NOMO-1 treated with DMSO at 0.1 percent for 48 hours (cell line): ENCODE measurements around the gene NRG3.
"Not testable (repeated sequence)": the region's sequence is repeated elsewhere in the genome, so short reads cannot be mapped to it uniquely, and the experiment has no call there.

Experiments used
- DNase-seq: peaks from one replicate; lab custom pipeline; 2025; ENCODE audit not compliant: unreplicated experiment; lab: John Stamatoyannopoulos, UW

NRG3 gene

DNA sequence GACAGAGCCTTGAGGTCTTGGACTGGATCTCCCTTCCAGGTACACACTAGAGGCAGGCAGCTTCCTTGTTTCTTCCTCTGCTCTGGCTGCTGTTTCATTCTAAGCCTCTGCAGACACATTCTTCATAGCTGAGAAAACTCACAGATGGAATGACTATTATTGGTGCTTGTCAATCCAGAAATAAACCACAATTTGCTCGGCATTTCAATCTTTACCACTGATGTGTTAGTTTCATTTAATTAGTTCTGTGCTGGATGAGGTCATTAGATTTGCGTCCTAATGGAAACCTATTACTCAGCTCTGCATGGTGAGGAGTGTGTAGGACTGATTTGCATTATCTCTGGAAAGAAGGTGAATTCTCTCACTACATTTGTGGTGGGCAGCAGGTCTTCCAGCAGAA, 392.5 kb downstream of the NRG3 start:
- DNase-seq = no peak

DNA sequence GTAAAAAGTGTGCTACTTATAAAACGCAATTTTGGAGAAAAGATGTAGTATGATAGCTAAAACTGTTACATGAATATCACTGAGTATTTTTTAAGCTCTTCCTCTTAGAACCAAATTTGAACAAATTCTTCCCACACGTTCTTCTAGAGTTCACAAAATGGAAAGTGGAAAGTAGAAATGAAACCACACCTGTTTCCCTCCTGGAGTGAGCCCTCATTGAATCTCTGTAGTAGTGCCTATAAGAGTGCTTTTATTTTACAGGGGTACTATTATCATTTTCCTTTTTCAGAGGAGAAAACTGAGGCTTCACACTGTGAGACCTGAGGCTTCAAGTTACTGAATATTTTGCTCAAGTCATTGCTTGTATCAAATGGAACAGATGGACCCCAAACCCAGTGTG, 393.0 kb downstream of the NRG3 start:
- no peak for DNase-seq

DNA sequence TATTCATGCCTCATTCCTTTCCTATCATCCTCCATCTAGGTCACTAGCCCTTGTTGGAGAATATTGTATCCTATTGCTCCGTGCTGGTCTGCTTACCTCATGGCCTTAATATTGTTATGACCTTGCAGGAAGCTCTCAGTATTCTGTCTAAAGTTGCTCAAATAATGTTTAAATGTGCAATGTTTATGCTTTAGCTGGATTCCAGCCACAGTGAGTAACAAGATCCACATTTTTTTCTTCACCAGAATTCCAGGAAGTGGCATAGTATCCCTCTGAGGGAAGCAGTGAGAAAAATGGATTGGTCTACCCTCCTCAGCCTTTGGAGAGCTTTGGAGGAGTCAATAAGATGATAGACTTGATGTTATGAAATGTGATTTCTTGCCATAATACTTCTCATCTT, 402.6 kb downstream of the NRG3 start:
- DNase-seq = no peak

DNA sequence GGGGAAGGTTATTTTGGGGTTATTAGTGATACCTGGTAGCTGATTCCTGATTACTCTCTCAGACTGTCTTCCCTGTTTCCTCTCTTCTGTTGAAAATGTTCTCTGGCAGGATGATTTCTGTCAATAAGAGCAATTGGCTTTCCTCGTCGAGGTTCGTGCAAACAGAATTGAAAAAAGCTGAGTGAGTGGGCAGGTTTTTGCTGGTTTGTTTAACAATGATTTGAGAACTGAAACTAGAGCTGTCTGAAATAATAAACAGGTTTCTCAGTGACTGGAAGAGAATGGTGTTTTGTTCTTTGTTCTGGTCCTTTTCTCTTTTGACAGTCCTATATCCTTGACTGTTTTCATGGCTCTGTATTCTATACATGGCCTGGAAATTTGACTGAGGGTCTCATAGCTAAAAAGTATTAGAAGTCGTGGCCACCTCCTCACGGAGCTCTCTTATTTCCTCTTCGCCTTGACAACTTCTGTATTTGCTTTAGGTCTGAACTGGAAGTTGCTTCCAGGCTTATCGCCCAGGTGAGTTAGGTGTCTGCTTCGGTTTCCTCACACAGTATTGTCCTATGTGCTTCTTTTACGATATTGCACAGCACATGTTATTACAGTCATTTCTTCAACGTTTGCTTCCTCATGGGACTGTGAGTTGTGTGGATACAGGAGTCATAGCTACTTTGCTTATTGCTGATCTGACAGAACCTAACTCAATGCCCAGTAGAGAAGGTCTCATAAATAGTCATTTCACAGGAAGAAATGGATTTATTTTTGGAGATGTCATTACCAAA, 403.6 kb downstream of the NRG3 start:
- DNase-seq = no peak

DNA sequence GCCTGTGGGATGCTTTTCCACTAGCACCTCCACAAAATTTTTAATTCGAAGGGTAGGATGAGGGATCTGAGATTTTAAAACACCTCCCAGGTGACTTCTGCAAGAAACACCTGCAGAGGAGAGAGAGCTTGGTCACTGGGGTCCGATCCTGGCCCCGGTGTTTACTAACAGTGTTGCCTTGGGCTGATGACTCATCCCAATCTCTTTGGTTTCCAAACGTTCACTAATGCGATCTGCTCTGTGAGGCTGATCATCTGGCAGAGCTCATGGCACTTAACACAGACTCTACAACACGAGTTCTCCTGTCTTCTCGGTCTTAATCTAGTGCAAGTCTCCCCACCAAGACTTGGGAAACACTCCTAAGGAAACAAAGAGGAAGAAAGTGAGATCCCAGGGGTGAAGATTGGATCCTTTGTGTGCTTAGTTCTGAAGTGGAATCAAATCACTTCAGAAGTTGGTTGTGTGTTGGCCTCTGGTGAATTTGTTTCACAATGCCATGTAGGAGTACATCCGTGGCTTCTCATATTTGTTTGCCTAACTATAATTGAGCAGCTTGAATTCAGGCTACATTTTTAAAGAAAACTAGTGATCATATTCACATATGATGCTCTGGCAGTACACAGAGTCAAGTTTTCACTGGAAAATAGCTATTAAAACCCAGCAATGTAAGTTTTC, 407.9 kb downstream of the NRG3 start:
- no peak for DNase-seq

DNA sequence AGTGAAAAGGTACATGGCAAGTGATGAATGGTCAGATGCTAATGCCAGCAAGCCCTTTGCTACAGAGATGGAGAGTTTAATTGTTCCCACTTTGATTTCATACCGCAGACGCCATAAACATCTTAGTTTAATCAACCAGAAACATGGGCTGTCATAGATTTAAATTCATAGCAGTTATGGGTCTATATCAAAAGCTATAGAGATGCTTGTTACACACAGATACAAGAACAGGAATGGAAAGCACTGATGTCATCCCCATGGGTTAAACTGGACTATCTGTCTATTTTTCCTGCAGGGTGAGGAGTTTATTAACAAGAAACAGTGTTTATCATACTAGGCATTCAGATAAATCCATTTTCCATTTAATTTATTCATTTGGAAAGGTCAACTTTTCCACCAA, 409.2 kb downstream of the NRG3 start:
- DNase-seq = no peak

DNA sequence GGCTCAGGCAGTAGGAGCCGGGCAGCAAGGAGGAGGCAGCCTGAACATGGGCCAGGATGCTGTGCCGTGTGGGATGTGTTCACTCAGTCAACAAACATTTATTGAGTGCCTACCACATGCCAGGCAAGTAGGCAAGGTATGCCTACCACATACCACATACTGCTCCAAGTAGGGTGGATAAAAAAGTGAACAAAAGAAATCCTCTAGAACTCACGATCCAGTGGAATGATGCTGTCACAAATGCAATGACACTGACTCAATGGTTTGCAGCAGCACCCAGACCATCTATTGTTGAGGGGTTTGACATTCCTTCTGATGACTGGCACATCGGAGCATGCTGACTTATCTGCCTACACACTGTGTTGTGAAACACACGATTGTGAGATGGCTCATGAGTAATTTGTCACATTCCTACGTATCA, 413.5 kb downstream of the NRG3 start:
- no peak for DNase-seq

DNA sequence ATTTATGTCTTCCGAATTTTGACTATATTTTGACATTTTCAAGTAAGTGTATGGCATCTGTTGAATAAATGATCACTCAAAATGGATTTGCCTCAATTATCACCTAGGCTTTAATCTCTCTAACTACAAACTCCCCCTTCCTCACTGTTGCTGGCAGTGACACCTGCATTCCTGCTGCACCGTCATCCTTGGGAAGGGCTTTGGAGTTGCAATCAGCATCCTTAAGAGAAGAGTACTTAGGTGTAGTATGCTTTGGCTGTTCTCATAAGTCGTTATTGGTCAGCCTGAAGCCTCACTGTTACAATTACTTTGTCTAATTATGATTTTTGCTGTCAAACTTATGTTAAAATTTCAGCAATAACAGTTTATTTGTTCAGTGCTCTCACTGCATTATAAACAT, 415.0 kb downstream of the NRG3 start:
- DNase-seq = no peak

DNA sequence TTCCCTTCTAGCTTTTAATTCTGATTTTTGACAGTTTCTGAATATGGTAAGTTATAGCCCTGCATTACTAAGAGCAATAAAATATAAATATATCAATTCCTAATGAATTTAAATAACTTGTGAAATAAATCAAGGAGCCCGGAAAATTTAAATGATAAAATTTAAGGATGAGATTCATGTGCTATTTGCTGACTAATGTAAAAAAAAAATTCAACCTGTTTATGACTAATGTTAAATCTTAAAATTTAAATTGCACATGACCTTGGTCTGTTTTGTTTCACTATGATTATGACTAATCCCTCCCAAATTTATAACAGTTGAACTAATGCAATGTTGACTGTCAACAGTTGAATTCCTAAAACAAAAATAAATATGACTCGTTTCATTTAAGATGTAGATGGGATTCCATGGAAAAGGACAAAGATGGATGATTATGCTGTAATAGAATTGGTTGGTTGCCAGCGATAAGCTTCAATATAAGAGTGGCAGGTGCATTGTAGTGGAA, 419.9 kb downstream of the NRG3 start:
- DNase-seq = no peak

DNA sequence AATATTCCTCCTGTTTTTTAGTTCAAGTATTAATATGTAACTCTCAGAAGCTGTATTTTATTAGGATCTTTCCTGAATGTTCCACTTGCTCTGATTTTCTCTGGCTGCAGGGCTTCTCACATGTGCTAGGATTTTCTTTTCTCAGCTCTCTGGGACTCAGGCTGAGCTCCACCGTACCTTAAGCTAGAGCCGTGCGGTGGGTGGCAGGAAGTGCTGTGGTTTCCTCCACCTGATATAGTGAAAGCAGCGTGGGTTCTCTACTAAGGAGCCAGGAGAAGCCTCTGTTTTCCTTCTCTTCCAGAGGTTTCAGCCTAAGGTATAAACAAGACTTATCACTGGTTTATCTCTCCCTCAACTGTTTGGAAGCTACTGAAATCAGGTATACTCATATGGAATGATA, 433.6 kb downstream of the NRG3 start:
- DNase-seq = no peak

DNA sequence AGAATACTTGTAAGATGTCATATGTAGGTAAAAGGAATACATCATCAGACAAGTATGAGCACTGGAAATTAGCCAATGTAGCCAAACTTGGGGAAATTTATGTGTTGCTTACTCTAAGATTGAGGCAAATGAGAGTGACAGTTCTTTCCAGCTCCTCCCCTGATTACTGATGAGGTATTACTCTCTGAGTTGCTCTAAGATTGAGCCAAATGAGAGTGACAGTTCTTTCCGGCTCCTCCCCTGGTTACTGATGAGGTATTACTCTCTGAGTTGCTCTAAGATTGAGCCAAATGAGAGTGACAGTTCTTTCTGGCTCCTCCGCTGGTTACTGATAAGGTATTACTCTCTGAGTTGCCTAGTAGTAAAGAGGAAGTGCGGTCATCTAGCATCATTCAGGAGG, 435.8 kb downstream of the NRG3 start:
- no peak for DNase-seq

DNA sequence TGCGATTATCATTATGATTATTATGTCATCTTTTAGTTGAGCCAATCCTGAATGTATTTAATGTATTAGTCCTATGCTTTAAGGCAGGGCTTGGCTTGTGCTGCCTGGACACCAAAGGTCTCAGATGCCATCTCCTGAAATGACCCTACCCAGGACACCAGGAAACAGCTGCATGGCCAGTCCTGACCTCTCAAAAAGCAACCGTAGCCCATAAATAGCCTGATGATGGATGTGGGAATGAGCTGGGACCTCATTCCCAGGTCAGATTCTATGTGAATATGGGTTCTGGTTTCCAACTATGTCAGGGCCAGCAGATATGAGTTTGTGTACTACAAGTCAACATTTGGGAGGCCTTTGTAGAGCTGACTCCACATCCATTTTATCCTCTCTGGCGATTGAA, 438.4 kb downstream of the NRG3 start:
- DNase-seq = no peak

DNA sequence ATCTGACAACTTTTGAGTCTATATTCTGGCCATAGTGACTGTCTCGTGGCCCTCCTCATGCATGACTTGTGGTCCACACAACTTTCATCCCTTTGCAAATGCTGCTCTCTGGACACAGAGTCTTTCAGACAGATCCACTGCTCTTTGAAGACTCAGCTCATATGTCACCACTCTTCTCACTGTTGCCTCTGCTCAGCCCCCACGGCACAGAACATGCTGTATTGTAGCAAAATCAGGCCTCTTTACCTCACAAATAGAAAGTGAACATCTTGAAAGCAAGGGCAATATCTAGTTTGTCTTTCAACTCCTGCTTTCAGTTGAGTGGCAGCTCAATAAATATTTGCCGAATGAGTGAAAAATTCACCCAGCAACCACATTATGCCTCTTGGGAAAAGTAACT, 443.5 kb downstream of the NRG3 start:
- DNase-seq = no peak

DNA sequence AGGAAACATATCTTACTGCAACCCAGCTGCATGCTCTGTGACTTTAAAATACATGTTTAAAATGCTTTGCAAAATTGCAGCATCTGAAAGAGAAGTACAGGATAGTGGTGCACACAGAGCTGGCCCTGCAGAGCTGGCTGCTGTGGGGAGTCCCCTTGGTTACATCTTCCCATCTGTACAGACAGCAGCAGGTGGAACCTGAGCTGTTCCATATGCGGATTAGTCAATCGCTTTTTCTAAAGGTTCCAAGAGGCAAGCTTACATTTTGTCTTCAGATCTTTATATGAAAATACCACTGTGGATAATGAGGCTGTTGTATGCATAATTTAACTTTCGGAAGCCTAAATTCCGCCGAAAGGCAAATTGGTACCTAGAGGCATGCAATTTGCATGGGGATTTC, 444.1 kb downstream of the NRG3 start:
- DNase-seq = no peak

DNA sequence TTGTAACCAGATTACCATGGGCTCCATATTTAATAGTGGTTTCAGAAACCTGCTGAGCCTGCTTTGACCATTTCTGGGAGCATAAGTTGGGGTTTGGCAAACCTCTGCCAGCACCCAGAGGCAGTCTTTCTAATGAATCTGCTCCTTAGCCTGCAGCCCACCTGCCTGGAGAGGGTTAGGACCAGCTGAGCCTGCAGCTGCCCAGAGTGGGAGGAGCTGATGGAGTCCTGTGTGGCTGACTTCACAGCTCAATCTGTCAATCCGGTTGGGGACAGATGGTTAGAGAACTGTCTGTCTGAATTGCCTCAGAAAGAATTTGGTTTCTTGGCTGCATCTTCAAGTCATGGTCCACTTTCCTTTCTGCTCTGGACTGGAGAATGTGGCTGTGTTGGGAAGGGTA, 444.6 kb downstream of the NRG3 start:
- DNase-seq = no peak

DNA sequence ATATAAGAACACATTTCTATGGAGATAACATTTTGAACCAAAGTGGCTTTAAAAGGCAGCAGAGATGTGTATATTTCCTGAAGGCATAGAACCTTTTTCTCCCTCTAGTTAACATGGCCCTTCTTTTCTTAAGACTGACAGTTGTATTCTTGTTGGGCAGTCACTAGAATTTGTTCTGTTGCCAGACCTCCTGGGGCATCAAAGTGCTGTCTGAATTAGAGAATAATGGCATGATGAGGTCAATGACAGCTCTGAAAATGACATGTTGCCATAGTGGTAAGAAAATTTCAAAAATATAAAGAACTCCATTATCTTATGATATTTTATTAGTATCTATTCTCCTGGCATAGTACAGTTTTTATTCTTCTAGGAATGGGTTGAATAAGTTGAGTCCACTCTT, 446.7 kb downstream of the NRG3 start:
- DNase-seq = no peak

DNA sequence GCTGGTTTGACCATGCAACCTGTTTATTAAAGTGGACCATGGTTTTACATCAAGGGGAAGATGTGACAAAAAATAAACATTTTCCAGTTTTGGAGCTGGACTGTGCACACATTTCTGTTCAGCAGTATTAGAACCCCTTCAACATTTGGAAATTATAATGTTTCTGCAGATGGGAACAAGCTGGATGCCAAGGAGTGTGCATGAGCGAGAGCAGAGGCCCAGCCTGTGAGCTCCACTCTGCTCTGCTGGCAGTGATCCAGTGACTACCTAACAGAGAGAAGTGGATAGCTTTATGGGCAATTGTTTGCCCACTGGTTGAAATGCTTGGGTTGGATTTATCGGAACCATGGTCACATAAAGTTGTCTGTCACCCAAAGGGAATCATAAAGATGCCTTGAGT, 456.7 kb downstream of the NRG3 start:
- no peak for DNase-seq

DNA sequence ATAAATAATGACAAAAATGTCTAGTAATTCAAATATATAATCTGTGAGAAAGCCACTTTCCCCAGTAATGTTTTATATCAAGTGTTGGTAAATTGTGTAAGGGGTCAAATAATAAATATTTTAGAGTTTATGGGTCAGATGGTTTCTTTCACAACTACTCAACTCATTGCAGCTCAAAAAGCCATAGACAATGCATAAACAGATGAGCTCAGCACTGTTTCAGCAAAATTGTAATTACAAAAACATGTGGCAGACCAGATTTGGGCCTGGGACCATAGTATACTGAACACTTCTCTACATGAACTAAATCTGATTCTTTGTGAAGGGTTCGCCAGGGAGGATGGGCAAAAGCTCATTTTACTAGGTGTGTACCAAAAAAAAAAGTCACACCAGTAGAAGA, 460.8 kb downstream of the NRG3 start:
- DNase-seq = no peak

DNA sequence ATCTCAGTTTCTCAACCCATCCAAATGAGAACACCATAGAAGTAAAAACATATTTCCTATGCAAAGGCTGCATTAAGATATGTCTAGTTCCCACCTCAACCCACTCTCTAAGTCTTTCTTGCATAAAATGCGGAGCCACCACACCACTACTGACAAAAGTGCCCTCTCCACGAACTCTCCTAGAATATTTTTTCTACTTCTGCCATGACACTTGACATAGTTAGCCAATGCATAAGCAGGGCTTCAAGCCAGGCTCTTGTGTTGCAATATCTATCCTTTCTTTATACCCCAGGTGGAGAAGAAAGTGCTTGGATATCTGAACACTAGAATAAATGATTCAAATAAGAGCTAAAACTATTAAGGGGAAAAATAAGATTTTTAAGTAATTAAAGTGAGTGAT, 465.2 kb downstream of the NRG3 start:
- DNase-seq = no peak

DNA sequence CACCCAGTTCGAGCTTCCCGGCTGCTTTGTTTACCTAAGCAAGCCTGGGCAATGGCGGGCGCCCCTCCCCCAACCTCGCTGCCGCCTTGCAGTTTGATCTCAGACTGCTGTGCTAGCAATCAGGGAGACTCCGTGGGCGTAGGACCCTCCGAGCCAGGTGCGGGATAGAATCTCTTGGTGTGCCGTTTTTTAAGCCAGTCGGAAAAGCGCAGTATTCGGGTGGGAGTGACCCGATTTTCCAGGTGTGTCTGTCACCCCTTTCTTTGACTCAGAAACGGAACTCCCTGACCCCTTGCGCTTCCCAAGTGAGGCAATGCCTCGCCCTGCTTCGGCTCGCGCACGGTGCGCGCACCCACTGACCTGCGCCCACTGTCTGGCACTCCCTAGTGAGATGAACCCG, 474.6 kb downstream of the NRG3 start:
- DNase-seq = not testable (repeated sequence)

DNA sequence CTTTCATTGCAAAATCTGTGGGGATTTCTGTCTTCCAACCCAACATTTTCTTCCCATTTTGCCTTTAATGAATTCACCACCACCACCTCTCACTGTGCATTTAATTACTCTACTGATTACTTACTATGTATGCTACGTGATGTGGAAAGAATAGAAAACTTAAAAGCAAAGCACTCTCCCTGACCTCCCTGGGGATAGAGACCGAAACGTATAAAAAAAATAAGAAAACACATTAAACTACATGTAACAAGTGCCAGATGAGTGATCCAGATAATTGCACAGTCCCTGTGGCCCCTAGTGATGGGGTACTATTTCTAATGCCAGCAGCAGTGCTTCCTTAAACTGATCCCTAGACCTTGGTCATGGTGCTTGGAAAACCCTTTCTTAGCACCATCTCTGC, 478.4 kb downstream of the NRG3 start:
- no peak for DNase-seq

DNA sequence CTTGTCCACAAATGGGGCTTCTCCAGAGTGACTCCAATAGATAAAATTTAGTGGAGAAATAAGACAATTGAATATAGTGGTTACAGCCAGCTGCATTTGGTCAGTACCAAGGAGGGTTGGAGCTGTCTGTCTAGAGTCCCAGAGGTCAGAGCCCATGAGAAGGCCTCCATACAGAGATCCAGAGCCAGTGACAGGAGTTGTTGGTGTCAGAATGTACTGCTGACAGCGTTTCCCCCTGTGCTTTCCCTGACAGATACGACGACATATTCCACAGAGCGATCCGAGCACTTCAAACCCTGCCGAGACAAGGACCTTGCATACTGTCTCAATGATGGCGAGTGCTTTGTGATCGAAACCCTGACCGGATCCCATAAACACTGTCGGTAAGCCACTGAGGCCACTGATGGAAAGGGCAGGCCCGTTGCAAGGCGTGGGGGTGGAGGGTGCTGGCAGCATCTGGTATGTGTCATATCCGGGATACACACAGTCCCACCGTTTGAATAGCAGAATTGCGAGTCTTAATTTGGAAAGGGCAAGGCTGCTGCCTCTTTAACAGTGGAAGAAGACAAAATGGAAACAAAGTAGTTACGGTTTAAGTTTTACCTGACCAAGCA, 483.6 kb downstream of the NRG3 start:
- no peak for DNase-seq
